ENCODE data around the gene ULBP3. TPM values are rescaled to one million over a fixed set of nuclear protein-coding genes. Genes with fewer than 3 reads are reported as not detected.
A peak's percentile ranks its signal among the peaks of the same experiment; 100 is the strongest.

The ULBP3 gene
- total and polyA plus RNA-seq, 7 experiments from 2014 or later: 0.27 to 1.5 (median 0.39) TPM; not detected in 3

DNA sequence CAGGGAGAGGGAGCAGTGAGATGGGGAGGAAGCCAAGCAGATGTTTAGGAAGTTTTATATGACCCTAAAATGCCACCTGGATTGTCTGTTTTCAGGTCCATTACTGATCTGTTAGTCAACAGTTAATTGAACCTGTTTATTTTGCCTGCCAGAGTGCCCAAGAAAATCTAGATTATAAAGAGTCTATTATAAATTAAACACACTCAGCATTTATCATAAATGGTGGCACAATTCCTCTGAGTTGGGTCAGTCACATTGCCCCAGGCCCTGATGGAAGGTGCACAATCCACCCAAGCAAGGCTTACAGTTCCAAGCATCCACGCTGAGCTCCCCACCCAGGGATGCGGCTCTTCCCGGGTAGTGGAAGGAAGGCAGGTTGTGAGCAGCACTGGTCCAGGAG, 21.4 kb upstream of the ULBP3 start:
- H3K36me3 ChIP-seq (ENCODE audit: control insufficient read depth in 2 of 3, insufficient read depth in 3 of 3, low read length in 3 of 3): no peaks in the 10 kb centered on the region

GRCh38 chr6:150088481-150089154, 19.7 kb upstream of the ULBP3 start:
- H3K9me3 Mint-ChIP-seq: no peaks in the 10 kb centered on the region
- H3K27ac Mint-ChIP-seq: no peak overlapping the region
- no peaks in the 10 kb centered on the region for H3K36me3 ChIP-seq (ENCODE audit: control insufficient read depth in 2 of 3, insufficient read depth in 3 of 3, low read length in 3 of 3)
- ATAC-seq: peak; percentile 10
- intact Hi-C loops (cut with micrococcal nuclease): no loop called here
- no peaks in the 10 kb centered on the region for H3K27me3 ChIP-seq (ENCODE audit: control insufficient read depth in 2 of 2, insufficient read depth in 2 of 2, low read length in 2 of 2)
- H3K4me1 Mint-ChIP-seq: no peaks in the 10 kb centered on the region
- no peaks in the 10 kb centered on the region for H3K36me3 Mint-ChIP-seq
- POLR2A ChIA-PET: no interaction called here
- no peaks in the 10 kb centered on the region for H3K4me1 ChIP-seq (ENCODE audit: control insufficient read depth in 2 of 2, insufficient read depth in 2 of 2, low read length in 2 of 2)
- CTCF ChIA-PET: no interaction called here
- H3K27me3 Mint-ChIP-seq: peaks cover 6 to 18% (median 14%) of the 10 kb centered on the region in 5 donors
- no peaks in the 10 kb centered on the region for H3K9me3 ChIP-seq (ENCODE audit: control insufficient read depth in 2 of 3, low read length in 3 of 3)
- no peak for DNase-seq
- H3K27ac ChIP-seq (ENCODE audit: low read depth, low read length): no peak overlapping the region
- H3K4me3 Mint-ChIP-seq: no peak overlapping the region
- no peak overlapping the region for H3K4me3 ChIP-seq (ENCODE audit: low read length)

More for the DNA sequence above, 21.4 kb upstream of the ULBP3 start:
- no peak overlapping the region for H3K27ac Mint-ChIP-seq
- ATAC-seq (no peak), DNase-seq (no peak)
- no peak overlapping the region for H3K4me3 ChIP-seq (ENCODE audit: low read length)
- H3K4me1 ChIP-seq (ENCODE audit: control insufficient read depth in 2 of 2, insufficient read depth in 2 of 2, low read length in 2 of 2): no peaks in the 10 kb centered on the region
- no peak overlapping the region for H3K27ac ChIP-seq (ENCODE audit: low read depth, low read length)
- peaks cover 0 to 4% (median 0%) of the 10 kb centered on the region in 7 donors for H3K4me1 Mint-ChIP-seq
- H3K36me3 Mint-ChIP-seq: no peaks in the 10 kb centered on the region
- H3K9me3 Mint-ChIP-seq: no peaks in the 10 kb centered on the region
- H3K27me3 ChIP-seq (ENCODE audit: control insufficient read depth in 2 of 2, insufficient read depth in 2 of 2, low read length in 2 of 2): no peaks in the 10 kb centered on the region
- ChIA-PET POLR2A (no interaction called here), CTCF (no interaction called here)
- peaks cover 0 to 15% (median 11%) of the 10 kb centered on the region in 5 donors for H3K27me3 Mint-ChIP-seq
- H3K4me3 Mint-ChIP-seq: no peak overlapping the region
- intact Hi-C loops (cut with micrococcal nuclease): no loop called here
- H3K9me3 ChIP-seq (ENCODE audit: control insufficient read depth in 2 of 3, low read length in 3 of 3): no peaks in the 10 kb centered on the region

DNA sequence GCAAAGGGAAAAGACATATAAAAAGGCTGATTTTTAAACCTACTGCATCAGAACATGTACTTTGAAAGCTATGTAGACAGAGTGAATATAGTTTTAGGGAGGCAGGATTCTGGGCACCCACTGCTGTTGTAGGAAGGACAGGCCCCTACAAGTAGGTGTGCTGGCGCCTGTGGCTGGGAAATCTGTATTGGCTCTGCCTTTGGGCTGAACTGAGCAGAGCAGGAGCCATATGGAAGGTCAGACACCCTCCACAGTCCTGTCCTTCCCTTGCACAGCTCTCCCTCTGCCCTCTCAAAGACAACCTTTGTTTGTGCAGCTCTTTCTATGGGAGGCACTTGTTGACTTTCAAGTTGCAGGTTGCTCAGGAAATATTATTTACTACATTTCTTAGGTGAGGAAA, 18.4 kb upstream of the ULBP3 start:
- no peaks in the 10 kb centered on the region for H3K9me3 Mint-ChIP-seq
- H3K4me3 Mint-ChIP-seq: no peak overlapping the region
- H3K27me3 Mint-ChIP-seq: peaks cover 11 to 22% (median 18%) of the 10 kb centered on the region in 5 donors
- ATAC-seq (no peak), DNase-seq (no peak)
- H3K27ac Mint-ChIP-seq: no peak overlapping the region
- H3K4me3 ChIP-seq (ENCODE audit: low read length): no peak overlapping the region
- no peaks in the 10 kb centered on the region for H3K4me1 ChIP-seq (ENCODE audit: control insufficient read depth in 2 of 2, insufficient read depth in 2 of 2, low read length in 2 of 2)
- no peaks in the 10 kb centered on the region for H3K27me3 ChIP-seq (ENCODE audit: control insufficient read depth in 2 of 2, insufficient read depth in 2 of 2, low read length in 2 of 2)
- no peaks in the 10 kb centered on the region for H3K36me3 ChIP-seq (ENCODE audit: control insufficient read depth in 2 of 3, insufficient read depth in 3 of 3, low read length in 3 of 3)
- POLR2A ChIA-PET: no interaction called here
- H3K36me3 Mint-ChIP-seq: no peaks in the 10 kb centered on the region
- intact Hi-C loops (cut with micrococcal nuclease): no loop called here
- no peaks in the 10 kb centered on the region for H3K4me1 Mint-ChIP-seq
- no peak overlapping the region for H3K27ac ChIP-seq (ENCODE audit: low read depth, low read length)
- CTCF ChIA-PET: no interaction called here
- no peaks in the 10 kb centered on the region for H3K9me3 ChIP-seq (ENCODE audit: control insufficient read depth in 2 of 3, low read length in 3 of 3)

- Mint-ChIP-seq H3K27me3 (peaks cover 11 to 22% (median 18%) of the 10 kb centered on the region in 5 donors), H3K9me3 (no peaks in the 10 kb centered on the region), H3K36me3 (no peaks in the 10 kb centered on the region), H3K27ac (no peak overlapping the region), H3K4me3 (no peak overlapping the region), H3K4me1 (no peaks in the 10 kb centered on the region)
- H3K27ac ChIP-seq (ENCODE audit: low read depth, low read length): no peak overlapping the region
- H3K27me3 ChIP-seq (ENCODE audit: control insufficient read depth in 2 of 2, insufficient read depth in 2 of 2, low read length in 2 of 2): no peaks in the 10 kb centered on the region
- ChIA-PET CTCF (no interaction called here), POLR2A (no interaction called here)
- DNase-seq (no peak), ATAC-seq (no peak)
- H3K9me3 ChIP-seq (ENCODE audit: control insufficient read depth in 2 of 3, low read length in 3 of 3): no peaks in the 10 kb centered on the region
- no peaks in the 10 kb centered on the region for H3K36me3 ChIP-seq (ENCODE audit: control insufficient read depth in 2 of 3, insufficient read depth in 3 of 3, low read length in 3 of 3)
- no peak overlapping the region for H3K4me3 ChIP-seq (ENCODE audit: low read length)
- intact Hi-C loops (cut with micrococcal nuclease): no loop called here
- H3K4me1 ChIP-seq (ENCODE audit: control insufficient read depth in 2 of 2, insufficient read depth in 2 of 2, low read length in 2 of 2): no peaks in the 10 kb centered on the region
Observed at GRCh38 chr6:150086026-150086425, 17.1 kb upstream of the ULBP3 start.

- ATAC-seq: no peak
- intact Hi-C loops (cut with micrococcal nuclease): no loop called here
Observed at GRCh38 chr6:150084426-150084825, 15.5 kb upstream of the ULBP3 start.

DNA sequence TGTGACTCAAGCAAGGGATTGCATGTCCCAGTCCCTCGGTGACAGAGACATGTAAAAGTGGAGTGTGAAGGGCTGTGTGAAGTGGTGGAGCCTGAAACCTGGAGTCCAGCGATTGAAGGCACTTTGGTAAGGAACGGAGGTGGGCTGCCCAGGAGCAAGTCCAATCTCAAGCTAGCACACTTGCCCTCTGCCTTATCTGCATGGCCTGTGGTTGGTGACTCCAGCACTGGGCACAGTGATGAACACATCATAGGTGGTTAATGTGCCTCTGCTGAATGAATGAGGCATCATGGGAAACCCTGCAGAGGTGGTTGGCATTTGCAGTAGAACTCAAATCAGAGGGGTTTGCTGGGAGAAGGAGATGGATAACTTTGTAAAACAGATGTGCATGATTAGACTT, 14.9 kb upstream of the ULBP3 start:
- Histone ChIP-seq H3K27ac (ENCODE audit: low read depth, low read length) (no peak overlapping the region), H3K27me3 (ENCODE audit: control insufficient read depth in 2 of 2, insufficient read depth in 2 of 2, low read length in 2 of 2) (no peaks in the 10 kb centered on the region), H3K4me1 (ENCODE audit: control insufficient read depth in 2 of 2, insufficient read depth in 2 of 2, low read length in 2 of 2) (peaks cover 7 to 11% of the 10 kb centered on the region in 2 donors), H3K9me3 (ENCODE audit: control insufficient read depth in 2 of 3, low read length in 3 of 3) (no peaks in the 10 kb centered on the region), H3K36me3 (ENCODE audit: control insufficient read depth in 2 of 3, insufficient read depth in 3 of 3, low read length in 3 of 3) (no peaks in the 10 kb centered on the region), H3K4me3 (ENCODE audit: low read length) (no peak overlapping the region)
- POLR2A ChIA-PET: no interaction called here
- peaks cover 14 to 28% (median 16%) of the 10 kb centered on the region in 5 donors for H3K27me3 Mint-ChIP-seq
- H3K36me3 Mint-ChIP-seq: no peaks in the 10 kb centered on the region
- no peaks in the 10 kb centered on the region for H3K9me3 Mint-ChIP-seq
- CTCF ChIA-PET: no interaction called here
- intact Hi-C loops (cut with micrococcal nuclease): no loop called here
- no peak overlapping the region for H3K27ac Mint-ChIP-seq
- no peak for DNase-seq
- H3K4me1 Mint-ChIP-seq: peaks cover 9 to 19% (median 15%) of the 10 kb centered on the region in 7 donors
- ATAC-seq: no peak
- no peak overlapping the region for H3K4me3 Mint-ChIP-seq

More at GRCh38 chr6:150084426-150084825, 15.5 kb upstream of the ULBP3 start:
- Histone ChIP-seq H3K27me3 (ENCODE audit: control insufficient read depth in 2 of 2, insufficient read depth in 2 of 2, low read length in 2 of 2) (no peaks in the 10 kb centered on the region), H3K4me3 (ENCODE audit: low read length) (no peak overlapping the region), H3K27ac (ENCODE audit: low read depth, low read length) (no peak overlapping the region), H3K9me3 (ENCODE audit: control insufficient read depth in 2 of 3, low read length in 3 of 3) (no peaks in the 10 kb centered on the region), H3K36me3 (ENCODE audit: control insufficient read depth in 2 of 3, insufficient read depth in 3 of 3, low read length in 3 of 3) (no peaks in the 10 kb centered on the region), H3K4me1 (ENCODE audit: control insufficient read depth in 2 of 2, insufficient read depth in 2 of 2, low read length in 2 of 2) (peaks cover 6 to 11% of the 10 kb centered on the region in 2 donors)
- Mint-ChIP-seq H3K27ac (no peak overlapping the region), H3K36me3 (no peaks in the 10 kb centered on the region), H3K4me1 (peaks cover 6 to 15% (median 12%) of the 10 kb centered on the region in 7 donors), H3K9me3 (no peaks in the 10 kb centered on the region), H3K27me3 (peaks cover 13 to 28% (median 16%) of the 10 kb centered on the region in 5 donors), H3K4me3 (no peak overlapping the region)
- ChIA-PET CTCF (no interaction called here), POLR2A (no interaction called here)
- no peak for DNase-seq

- no peaks in the 10 kb centered on the region for H3K9me3 Mint-ChIP-seq
- H3K27me3 ChIP-seq (ENCODE audit: control insufficient read depth in 2 of 2, insufficient read depth in 2 of 2, low read length in 2 of 2): no peaks in the 10 kb centered on the region
- H3K9me3 ChIP-seq (ENCODE audit: control insufficient read depth in 2 of 3, low read length in 3 of 3): no peaks in the 10 kb centered on the region
- intact Hi-C loops (cut with micrococcal nuclease): loop anchor here in 1 of 2 donors (2.0 kb wide), 1 partner anchor 313 kb away; no protein-coding TSS in a partner anchor
- POLR2A ChIA-PET: no interaction called here
- H3K27ac ChIP-seq (ENCODE audit: low read depth, low read length): no peak overlapping the region
- H3K27ac Mint-ChIP-seq: no peak overlapping the region
- DNase-seq (peak in 1 of 9 donors; percentile 1), ATAC-seq (no peak)
- no peak overlapping the region for H3K4me3 Mint-ChIP-seq
- H3K4me1 ChIP-seq (ENCODE audit: control insufficient read depth in 2 of 2, insufficient read depth in 2 of 2, low read length in 2 of 2): peaks cover 7 to 11% of the 10 kb centered on the region in 2 donors
- CTCF ChIA-PET: interaction anchor here (1.1 kb wide), 1 partner anchor 260 kb away, joined by 3 read pairs; no protein-coding TSS in a partner anchor
- peaks cover 18 to 28% (median 19%) of the 10 kb centered on the region in 5 donors for H3K27me3 Mint-ChIP-seq
- no peaks in the 10 kb centered on the region for H3K36me3 Mint-ChIP-seq
- no peaks in the 10 kb centered on the region for H3K36me3 ChIP-seq (ENCODE audit: control insufficient read depth in 2 of 3, insufficient read depth in 3 of 3, low read length in 3 of 3)
- no peak overlapping the region for H3K4me3 ChIP-seq (ENCODE audit: low read length)
- peaks cover 9 to 24% (median 18%) of the 10 kb centered on the region in 7 donors for H3K4me1 Mint-ChIP-seq
Observed at GRCh38 chr6:150081702-150082101, 12.8 kb upstream of the ULBP3 start.
